Measurements from ENCODE around the gene B4GALT5. TPM values are rescaled to one million over a fixed set of nuclear protein-coding genes. Genes with fewer than 3 reads are reported as not detected.
"Not testable (repeated sequence)": the region's sequence is repeated elsewhere in the genome, so short reads cannot be mapped to it uniquely, and the experiment has no call there.

Gene B4GALT5
- total RNA-seq, 4 donors from 2014 or later: 4.2 to 10.3 (median 7.1) TPM

GRCh38 chr20:49710971-49711666 lies 2.6 kb downstream of the B4GALT5 start:
- no peak overlapping the region for H3K4me3 ChIP-seq (ENCODE audit: low read depth, poor library complexity, severe bottlenecking)
- 32 to 53% methylated on average over 3 of the region's 3 CpGs for WGBS, 2 donors
- no peak for DNase-seq (ENCODE audit: low spot score in 2 of 2)
- TF ChIP-seq, protein P1, sequence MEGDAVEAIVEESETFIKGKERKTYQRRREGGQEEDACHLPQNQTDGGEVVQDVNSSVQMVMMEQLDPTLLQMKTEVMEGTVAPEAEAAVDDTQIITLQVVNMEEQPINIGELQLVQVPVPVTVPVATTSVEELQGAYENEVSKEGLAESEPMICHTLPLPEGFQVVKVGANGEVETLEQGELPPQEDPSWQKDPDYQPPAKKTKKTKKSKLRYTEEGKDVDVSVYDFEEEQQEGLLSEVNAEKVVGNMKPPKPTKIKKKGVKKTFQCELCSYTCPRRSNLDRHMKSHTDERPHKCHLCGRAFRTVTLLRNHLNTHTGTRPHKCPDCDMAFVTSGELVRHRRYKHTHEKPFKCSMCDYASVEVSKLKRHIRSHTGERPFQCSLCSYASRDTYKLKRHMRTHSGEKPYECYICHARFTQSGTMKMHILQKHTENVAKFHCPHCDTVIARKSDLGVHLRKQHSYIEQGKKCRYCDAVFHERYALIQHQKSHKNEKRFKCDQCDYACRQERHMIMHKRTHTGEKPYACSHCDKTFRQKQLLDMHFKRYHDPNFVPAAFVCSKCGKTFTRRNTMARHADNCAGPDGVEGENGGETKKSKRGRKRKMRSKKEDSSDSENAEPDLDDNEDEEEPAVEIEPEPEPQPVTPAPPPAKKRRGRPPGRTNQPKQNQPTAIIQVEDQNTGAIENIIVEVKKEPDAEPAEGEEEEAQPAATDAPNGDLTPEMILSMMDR (IDR thresholded peaks at IDR 0.05): no peak
- TF ChIP-seq POLR2A (IDR thresholded peaks at IDR 0.05): no peak
- intact Hi-C loops (cut with DNase I; ENCODE audit: low total_unique reads): no loop called here

- TF ChIP-seq POLR2A (IDR thresholded peaks at IDR 0.05): no peak
- TF ChIP-seq, protein P1 (IDR thresholded peaks at IDR 0.05): no peak
- intact Hi-C loops (cut with DNase I; ENCODE audit: low total_unique reads): no loop called here
- no peak overlapping the region for H3K4me3 ChIP-seq (ENCODE audit: low read depth, poor library complexity, severe bottlenecking)
- DNase-seq (ENCODE audit: low spot score in 2 of 2): no peak
- WGBS, 2 donors: 87% methylated on average over 3 of the region's 3 CpGs
These were observed 6.6 kb downstream of the B4GALT5 start for GRCh38 chr20:49707118-49707517.

GRCh38 chr20:49706630-49707091 lies 7.0 kb downstream of the B4GALT5 start:
- no peak overlapping the region for H3K4me3 ChIP-seq (ENCODE audit: low read depth, poor library complexity, severe bottlenecking)
- 50 to 52% methylated on average over 5 of the region's 5 CpGs for WGBS, 2 donors
- no peak for TF ChIP-seq POLR2A (IDR thresholded peaks at IDR 0.05)
- TF ChIP-seq, protein P1 (IDR thresholded peaks at IDR 0.05): no peak
- no peak for DNase-seq (ENCODE audit: low spot score in 2 of 2)
- intact Hi-C loops (cut with DNase I; ENCODE audit: low total_unique reads): no loop called here

DNA sequence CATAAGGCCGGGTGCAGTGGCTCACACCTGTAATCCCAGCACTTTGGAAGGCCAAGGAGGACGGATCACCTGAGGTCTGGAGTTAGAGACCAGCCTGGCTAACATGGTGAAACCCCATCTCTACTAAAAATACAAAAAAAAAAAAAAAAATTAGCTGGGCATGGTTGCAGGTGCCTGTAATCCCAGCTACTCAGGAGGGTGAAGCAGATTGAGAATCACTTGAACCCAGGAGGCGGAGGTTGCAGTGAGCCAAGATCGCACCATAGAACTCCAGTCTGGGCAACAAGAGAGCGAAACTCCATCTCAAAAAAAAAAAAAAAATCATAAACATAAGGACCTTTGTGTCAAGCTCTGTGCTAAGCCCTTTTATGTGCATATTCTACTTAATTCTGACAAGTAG lies 7.8 kb downstream of the B4GALT5 start:
- intact Hi-C loops (cut with DNase I; ENCODE audit: low total_unique reads); DNase-seq (ENCODE audit: low spot score in 2 of 2); H3K4me3 ChIP-seq (ENCODE audit: low read depth, poor library complexity, severe bottlenecking): not testable (repeated sequence)
- 88 to 91% methylated on average over 5 of the region's 5 CpGs for WGBS, 2 donors

GRCh38 chr20:49705358-49705757 lies 8.3 kb downstream of the B4GALT5 start:
- no peak for TF ChIP-seq POLR2A (IDR thresholded peaks at IDR 0.05)
- TF ChIP-seq, protein P1 (IDR thresholded peaks at IDR 0.05): no peak

DNA sequence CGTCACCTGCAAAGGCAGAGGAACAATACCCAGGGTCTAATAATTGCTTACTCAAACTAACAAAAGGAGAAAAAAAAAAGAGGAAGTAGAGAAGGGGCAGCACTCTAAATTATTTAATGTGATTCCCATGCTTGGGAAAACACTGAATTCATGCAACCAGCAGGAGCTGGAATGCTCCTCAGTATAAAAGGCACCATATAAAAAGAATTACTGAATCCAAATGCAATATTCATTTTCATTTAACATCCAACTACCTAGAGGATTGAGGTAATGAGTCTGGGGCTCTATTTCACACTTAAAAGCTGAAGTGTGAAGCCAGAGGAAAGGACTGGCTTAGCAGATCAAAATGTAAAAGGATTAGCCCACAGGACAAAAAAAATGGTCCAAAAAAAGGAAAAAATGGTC lies 8.7 kb downstream of the B4GALT5 start:
- no peak overlapping the region for H3K4me3 ChIP-seq (ENCODE audit: low read depth, poor library complexity, severe bottlenecking)
- 82 to 91% methylated on average over 1 of the region's 1 CpG for WGBS, 2 donors
- intact Hi-C loops (cut with DNase I; ENCODE audit: low total_unique reads): no loop called here
- TF ChIP-seq, protein P1 (IDR thresholded peaks at IDR 0.05): no peak
- TF ChIP-seq POLR2A (IDR thresholded peaks at IDR 0.05): no peak
- no peak for DNase-seq (ENCODE audit: low spot score in 2 of 2)

More at GRCh38 chr20:49705358-49705757, 8.3 kb downstream of the B4GALT5 start:
- WGBS, 2 donors: 82 to 86% methylated on average over 4 of the region's 4 CpGs
- DNase-seq (ENCODE audit: low spot score in 2 of 2): no peak
- intact Hi-C loops (cut with DNase I; ENCODE audit: low total_unique reads): no loop called here
- no peak overlapping the region for H3K4me3 ChIP-seq (ENCODE audit: low read depth, poor library complexity, severe bottlenecking)

Measured in lower leg skin (tissue), 4 donors.